GM19043 (cell line): ENCODE data around the gene IGHMBP2.

Experiments used
- ATAC-seq: cut with Tn5 transposase; IDR thresholded peaks from one replicate; pipeline ENCODE4 v1.9.1; 2021; ENCODE audit warnings: low read depth; ENCODE audit not compliant: unreplicated experiment

IGHMBP2 gene

DNA sequence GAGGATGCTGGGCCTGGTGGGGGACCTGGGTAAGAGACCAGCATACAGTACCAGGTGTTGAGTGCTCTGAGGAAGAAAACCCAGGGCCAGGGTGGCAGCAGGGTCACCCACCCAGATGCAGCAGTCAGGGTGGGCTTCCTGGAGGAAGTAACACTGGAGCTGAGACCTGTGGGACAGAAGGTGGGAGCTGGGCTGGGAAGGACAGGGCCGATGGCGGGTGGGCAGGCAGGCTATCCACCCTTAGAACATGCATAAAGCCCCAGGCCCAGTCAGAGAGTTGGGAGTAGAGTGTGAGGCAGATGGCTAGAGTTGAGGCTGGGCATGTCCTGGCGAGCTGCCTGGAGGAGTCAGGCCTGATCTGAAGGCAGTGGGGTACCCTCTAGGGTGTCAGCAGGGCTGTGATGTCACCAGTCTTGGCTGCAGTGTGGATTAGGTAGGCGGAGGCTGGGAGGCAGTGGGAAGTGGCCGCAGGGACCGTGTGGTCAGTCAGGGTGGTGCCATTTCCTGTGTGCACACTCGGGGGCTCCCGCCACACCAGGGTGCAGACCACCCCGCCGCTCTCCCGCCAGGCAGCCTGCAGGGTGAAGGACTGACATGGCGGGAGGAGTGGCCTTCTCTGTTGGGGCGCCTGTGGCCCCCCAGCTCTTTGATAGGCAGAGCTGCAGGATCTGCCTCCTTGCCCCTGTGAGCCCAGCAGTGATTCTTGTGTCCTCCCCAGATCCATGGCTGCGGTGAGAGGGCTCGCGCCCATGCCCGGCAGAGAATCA is 35.3 kb downstream of the IGHMBP2 start:
- no peak for ATAC-seq

DNA sequence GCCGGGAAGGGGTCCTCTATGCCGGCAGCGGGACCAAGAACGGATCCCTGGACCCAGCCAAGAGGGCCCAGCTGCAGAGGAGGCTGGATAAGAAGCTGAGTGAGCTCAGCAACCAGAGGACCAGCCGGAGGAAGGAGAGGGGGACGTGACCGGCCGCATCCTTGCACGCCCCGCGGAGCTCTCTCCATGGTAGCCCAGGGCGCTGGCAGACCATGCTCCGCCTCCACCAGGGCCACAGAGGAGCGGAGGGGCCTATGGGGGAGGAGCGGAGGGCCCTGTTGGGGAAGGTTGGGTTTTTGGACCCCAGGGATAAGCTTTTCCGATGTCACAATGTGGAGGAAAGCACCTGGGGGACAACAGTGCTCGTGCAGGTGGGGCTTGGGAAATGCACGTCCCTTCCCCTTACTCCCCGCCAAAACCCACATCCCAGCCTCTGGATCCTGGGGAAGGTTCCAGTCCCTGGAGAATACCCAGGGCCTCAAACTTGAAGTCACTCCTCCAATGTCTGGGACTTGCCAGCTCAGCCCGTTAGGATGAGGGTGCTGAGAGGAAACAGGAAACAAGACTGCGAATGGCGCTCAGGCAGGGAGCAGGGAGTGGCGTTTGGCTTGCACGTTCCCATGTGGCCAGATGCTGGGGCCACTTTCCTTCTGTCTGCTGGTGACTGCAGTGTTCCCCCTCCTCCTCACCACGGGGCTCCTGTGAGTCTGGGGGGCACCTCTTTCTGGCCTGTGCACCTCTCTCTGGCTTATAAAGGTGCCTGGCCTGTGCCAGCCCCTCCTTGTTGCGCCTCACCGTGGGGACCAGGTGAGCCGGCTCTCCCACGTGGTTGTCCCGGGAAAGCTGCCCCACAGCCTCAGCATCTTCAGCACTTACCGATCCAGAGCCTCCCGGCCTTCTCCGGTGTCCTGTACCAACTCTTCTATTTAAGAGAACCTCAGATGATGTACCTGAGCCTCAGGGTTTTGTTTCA is 36.2 kb downstream of the IGHMBP2 start:
- no peak for ATAC-seq

DNA sequence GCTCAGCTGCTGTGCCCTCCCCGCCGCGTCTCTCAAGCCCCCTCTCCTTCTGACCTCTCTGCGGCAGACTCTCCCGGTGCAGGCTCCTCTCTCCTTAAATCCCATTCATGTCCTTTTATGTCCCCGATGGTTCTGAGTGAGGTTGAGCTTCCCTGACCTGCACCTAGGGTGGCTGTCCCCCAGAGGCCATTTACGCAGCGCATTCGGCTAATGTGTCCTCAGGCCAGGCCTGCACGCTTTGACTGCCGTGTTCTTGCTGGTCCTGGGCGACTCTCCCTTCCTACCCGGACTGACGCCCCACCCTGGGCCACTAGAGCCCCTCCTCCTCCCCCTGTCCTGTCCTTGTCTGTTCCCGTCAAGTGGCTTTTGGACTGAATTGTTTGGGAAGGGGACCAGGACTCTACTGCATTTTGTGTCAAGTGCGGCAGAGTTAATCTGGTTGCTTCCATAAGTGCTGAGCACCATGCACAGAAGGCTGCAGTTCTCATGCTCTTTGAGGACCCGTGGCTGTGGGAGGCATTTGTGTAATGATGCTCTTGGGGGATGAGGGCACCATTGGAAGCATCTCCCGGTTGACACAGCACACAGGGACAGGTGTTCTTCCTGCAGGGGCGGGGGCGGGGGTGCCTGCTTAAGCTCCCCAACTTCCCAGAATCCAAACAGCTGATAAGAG is 37.1 kb downstream of the IGHMBP2 start:
- ATAC-seq = no peak

DNA sequence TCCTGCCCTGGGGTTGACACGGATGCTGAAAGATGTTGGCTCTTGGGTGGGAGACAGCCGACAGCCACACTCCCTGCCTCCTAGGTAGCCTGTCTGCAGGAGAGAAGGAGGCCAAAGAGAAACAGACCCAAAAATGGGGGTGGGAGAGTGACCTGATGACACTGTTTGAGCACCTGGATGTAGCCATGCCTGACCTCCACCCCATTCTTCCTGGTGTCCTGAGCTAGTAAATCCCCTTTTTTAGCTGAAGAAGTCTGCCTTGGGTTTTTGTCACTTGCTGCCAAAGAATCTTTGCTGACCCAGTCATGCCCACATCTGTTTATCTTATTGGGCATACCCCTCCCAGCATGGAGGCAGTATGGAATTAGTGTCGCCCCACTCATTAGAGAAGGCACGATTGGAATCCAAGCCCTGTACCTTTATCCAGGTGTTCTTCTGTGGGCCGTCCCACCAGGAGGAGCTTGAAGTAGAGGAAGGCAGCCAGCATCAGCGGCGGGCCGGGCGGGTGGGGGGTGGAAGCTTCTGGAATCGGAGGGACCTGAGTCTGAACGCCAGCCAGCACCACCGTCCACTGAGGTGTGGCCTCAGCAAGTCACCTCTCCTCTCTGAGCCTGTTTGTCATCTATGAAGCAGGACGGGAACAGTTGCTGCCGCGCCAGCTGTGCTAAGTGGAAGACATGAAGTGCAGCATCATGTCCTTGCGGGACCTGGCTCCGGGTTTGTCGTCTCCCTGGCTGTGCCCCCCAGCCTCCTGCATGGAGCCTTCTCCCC is 37.8 kb downstream of the IGHMBP2 start:
- ATAC-seq = no peak

DNA sequence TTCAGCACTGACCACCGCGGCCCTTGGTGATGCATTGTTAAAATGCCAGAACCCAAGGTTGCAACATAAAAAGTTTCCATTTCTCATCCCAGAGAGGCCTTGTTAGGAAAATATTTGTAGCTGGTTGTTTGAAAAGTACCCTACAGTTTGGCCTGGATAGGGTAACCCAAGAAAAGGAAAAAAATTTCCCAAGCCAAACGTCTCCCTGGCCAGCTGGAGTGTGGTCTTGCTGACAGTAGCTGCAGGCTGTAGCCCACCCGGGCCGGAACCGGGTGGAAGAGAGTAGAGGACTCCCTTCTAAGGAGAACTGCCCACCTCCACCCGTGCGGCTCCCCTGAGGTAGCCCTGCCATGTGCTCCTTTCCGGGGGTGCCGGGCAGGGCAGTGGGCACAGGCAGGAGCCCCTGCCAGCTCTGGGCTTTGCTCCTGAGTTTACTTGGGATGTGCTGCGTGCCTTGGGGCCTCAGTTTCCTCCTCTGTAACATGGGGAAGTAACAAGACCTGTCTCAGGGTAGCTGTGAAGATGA is 38.5 kb downstream of the IGHMBP2 start:
- no peak for ATAC-seq

DNA sequence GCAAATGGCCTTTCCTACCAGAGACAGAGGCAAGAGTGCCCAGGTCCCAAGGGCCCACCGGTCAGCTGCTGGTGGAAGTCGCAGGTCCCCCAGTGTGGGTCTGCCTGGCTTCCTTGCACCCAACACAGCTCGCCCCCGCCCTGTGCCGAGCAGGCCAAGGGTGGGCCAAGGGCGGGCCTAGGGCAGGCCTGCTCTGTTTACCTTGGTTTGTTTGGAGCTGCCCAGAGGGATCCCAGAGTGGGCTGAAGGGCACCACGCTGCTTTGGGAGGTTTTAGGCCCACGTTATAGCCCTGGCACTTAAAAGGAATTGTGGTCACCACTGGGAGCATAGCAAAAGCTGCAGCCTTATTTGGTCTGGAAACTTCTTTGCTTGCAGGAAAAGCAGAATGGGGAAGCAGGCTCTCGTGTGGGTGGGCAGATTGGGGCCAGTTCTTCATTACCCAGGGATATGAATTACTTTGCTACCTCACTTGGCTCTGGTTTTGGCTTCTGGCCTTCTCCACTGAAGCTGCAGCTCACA is 39.1 kb downstream of the IGHMBP2 start:
- ATAC-seq = no peak

DNA sequence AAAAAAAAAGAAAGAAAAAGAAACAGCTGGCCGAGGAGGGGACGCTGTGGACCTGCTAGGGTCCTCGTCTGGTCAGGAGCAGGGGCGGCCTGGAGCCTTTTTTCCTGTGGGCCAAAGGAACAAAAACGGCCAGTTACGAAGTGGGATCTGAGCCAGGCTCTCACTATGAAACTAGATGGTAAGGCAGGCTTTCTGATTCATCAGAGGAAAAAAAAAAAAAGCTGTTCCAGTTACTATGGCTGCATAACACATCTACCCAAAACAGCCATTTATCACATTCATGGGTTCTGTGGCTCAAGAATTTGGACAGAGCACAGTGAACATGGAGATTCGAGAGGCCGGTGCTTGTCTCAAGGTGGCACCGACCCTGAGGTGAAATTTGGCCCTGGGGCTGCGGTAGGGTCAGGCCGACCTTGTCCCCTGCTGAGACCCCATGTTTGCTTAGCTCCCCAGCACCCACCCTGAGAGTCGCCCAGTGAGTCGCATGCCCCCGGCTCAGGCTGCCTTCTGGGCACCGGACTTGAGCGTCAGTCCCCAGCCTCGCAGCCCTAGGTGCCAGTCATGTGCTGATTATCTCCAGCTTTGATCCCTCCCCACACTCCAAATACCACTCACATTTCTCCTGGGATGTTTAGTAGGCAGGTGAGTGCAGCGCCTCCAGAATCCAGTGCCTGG is 42.9 kb downstream of the IGHMBP2 start:
- ATAC-seq = no peak

DNA sequence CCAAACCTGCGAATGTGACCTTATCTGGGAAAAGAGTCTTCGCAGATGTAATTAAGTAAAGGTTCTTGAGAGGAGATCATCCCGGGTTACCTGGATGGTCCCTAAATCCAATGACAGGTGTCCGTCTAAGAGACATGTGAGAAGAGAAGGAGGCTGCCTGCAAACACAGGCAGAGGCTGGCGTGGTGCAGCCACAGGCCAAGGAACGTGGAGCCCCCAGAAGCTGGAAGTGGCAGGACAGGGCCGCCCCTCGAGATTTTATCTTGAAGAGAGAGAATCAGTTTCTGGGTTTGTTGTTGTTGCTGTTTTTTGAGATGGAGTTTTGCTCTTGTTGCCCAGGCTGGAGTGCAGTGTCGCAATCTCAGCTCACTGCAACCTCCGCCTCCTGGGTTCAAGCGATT is 43.5 kb downstream of the IGHMBP2 start:
- ATAC-seq = no peak

DNA sequence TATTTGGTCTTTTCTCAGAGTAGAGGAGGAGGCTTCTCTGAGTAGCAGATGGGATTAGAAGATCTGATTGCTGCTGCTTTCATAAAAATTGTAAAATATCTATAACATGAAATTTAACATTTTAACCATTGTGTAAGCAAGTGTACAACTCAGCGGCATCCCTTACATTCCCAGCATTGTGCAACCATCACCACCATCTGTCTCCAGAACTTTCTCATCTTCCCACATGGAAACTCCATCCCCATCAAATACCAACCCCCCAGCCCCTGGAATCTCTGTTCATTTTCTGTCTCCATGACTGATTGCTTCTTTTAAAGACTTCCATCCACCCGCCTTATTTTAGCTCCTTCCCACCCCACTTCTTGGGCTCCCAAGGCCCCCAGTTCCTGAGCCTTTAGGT is 44.8 kb downstream of the IGHMBP2 start:
- no peak for ATAC-seq

DNA sequence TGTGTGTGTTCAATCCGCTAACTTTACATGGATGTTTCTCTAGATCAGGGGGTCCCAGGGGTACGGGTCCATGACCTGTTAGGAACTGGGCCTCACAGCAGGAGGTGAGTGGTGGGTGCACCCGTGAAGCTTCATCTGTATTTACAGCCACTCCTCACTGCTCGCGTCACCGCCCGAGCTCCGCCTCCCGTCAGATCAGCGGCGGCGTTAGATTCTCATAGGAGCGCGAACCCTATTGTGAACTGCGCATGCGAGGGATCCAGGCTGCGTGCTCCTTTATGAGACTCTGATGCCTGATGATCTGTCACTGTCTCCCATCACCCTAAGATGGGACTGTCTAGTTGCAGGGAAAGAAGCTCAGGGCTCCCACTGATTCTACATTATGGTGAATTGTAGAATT is 45.2 kb downstream of the IGHMBP2 start:
- no peak for ATAC-seq

DNA sequence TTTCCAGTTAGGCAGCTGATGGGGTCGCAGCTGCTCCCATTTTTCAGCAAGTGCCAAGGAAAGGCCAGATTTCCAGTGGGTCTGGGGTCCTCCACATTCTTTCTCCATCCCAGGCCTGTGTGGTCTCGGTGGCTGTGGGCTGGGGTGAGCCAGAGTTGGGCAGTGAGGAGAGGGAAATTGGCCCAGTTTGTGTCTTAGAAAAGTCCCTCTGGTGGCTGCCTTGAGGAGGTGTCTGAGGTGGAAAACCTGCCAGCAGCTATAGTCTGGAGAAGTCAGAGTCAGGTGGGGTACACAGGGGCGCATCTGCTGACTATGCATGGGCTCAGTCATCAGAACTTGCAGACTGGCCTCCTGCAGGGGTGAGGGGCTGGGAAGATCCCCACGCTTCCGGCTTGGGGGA is 46.6 kb downstream of the IGHMBP2 start:
- no peak for ATAC-seq

DNA sequence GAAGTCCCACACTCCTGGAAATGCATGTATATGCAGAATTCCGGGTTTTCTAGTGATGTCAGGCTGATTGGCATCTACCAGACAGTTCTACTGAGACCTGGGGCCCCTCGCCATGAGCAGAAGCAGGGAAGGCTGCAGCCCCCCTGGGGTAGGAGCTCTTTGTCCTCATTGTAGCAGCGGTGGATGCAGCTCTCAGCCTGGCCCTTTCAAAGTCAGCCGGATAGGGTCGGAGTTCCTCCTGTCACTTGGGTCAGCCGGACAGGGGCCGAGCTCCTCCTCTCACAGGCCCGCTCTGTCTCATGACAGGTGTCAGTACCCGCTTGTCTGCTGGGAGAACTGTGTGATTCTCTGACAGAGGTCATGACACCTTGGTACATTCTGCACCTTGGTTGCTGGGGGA is 47.1 kb downstream of the IGHMBP2 start:
- ATAC-seq = no peak

DNA sequence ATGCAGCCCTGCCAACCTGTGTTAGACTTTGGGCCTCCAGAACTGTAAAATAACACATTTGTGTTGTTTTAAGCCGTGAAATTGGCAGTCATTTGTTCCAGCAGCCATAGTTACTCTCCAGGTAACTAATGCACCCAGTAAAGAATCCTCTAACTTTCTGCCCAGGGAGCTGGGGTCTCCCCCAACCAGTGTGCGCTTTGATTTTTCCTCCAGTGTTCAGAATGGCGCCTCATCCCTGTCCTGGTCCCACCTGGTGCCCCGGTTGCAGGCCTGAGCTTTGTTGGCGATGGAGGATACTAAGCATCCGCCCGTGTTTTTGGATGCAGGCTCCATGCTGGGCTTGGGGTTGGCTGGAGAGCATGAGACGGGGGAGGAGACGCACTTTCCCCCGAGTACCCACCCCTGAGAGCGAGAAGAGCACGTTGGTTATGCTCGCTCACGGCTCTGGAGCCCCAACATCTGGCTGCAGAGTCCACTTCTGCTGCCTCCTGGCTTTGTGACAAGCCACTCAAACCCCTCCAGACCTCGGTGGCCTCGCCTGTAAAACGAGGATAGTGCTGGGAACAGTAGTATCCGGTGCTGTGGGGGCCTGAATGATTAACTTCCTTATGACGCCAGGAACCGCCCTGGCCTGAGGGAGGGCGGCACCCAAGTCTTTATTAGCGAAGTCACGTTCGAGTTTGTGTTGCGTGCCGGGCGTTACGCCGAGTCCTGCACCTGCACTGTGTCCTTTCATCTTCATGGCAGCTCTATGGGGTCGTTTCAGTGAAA is 51.3 kb downstream of the IGHMBP2 start:
- no peak for ATAC-seq

DNA sequence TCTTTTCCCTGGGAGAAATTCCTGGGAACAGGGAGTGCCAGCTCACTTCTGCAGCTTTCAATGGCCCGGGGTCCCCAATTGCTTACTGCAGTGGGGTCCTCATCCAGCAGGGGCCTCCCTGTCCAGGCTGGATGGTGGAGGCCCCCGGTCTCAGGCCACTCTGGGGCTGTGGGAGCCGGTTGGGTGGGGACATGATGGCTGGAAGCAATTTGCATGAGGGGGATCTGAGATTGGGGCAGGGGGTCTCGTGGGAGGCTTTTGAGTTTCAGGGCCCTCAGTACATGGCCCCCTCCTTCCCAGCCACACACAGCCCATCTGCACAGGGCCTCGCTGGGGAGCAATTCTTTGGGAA is 51.9 kb downstream of the IGHMBP2 start:
- no peak for ATAC-seq

DNA sequence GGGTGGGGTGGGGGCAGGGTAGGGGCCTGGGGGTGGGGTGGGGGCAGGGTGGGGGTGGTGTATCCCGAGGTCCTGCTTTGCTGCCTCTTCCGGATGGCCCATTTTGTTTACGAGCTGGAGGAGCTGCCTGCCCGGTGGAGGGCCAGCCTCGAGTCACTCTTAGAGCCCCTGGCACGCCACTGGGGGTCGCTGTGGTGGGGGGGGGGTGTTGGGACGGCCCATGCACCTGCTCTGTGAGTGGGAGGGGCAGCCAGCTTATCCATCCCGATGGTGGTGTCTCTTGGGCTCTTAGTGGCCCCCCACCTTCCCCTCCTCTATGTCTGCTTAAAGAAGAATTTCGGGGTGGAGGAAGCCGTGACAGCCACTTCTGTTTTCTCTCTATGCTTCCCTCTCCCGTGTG is 52.5 kb downstream of the IGHMBP2 start:
- no peak for ATAC-seq

DNA sequence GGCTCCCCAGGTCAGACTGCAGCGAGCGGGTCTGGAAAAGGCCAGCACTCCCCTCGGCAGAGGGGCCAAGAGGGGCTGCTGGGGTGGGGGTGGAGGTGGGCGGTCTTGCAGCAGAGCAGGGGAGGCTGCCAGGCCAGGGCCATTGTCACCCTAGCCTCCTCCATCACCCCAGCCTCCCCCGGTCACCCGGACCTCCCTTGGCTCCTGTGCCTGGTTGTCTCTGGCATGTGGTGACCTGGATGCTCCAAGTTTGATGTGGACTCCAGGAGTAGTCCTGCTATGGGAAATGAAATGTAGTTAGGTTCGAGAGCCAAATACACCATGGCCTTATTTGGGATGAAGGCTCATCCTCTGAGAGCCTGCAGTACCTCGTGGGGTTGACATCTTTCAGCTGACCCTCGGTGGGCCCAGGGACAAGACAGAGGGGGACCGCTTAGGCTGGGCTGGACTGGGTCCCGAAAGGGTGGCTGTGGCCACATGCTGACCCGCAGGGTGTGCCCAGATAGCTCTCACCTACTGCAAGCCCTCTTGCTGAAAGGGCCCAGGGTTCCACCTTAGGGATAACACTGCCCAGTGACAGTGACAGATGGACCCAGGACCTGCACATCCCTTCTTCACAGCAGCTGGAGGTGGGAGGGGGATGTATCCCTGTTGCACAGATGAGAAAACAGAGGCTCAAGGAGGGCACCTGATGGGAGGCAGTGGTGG is 53.0 kb downstream of the IGHMBP2 start:
- no peak for ATAC-seq

DNA sequence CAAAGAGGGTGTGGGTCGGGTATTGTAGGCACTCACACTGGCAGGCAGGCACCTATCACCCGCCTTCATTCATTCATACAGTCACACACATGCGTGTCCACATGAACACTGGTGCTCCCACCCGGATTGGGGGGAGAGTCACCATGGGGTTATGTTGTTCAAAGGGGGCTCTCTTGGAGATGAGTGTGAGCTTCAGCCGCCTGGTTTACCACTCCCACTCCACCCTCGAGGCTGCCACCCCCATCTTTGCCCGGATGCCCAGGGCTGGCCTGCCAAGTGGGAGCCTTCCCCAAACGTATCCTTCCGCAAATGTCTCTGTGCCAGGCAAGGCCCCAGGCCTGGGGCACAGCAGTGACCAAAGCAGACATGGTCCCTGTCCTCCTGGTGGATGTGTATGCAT is 54.5 kb downstream of the IGHMBP2 start:
- ATAC-seq = no peak
